Spleen (tissue), 7 donors: ENCODE measurements around the gene ASGR2.

Experiments
- POLR2A ChIP-seq, 3 donors: fragments of 450-650 bp; IDR thresholded peaks; one replicate each; pipeline ENCODE4 v1.5.1; 2017; ENCODE audit warnings: antibody characterized with exemption in 3 of 3, mild to moderate bottlenecking in 1 of 3
- TF ChIP-seq, protein P1 (sequence below), 11 experiments: fragments of 200-600 bp in 7 of 11; fragments of 450-650 bp in 4 of 11; sonication (generic) in 4 of 11; IDR thresholded peaks in 8 of 11; conservative IDR thresholded peaks in 3 of 11; 1 replicate in 7 of 11; 2 replicates in 4 of 11; pipeline versions ENCODE4 v1.4.0 to v1.8.0; 2016 to 2021; ENCODE audit warnings: antibody characterized with exemption in 11 of 11, inconsistent platforms in 4 of 11, mild to moderate bottlenecking in 1 of 11
- donor health status: DM: no; HTN: no; CAD: no; lungs with moderate emphysema.
- donor health status: DM: no; HTN: no; CAD: no.
- donor health status: DM: no; HTN: no; CAD: no.

DNA sequence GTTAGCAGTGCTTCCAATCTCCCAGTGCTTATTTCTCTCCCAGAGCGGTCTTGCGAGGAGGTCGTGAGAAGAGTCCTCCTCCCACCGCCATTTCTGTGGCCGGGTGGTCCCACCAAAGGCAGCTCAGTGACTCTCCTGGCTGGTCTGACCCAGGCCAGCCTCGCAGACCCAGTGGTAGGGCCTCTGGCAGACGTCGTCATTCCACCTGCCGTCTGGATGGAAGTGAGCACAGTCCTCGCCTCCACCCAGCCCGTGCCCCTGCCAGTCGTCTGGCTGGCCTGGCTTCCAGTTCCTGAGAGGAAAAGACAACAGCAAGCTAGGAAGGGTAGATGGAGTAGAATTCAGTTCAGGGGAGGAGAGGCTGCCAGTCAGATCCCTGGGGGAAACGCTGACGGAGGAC, 39.7 kb downstream of the ASGR2 start:
- no peak for TF ChIP-seq POLR2A (IDR thresholded peaks at IDR 0.05)
- TF ChIP-seq, protein P1, sequence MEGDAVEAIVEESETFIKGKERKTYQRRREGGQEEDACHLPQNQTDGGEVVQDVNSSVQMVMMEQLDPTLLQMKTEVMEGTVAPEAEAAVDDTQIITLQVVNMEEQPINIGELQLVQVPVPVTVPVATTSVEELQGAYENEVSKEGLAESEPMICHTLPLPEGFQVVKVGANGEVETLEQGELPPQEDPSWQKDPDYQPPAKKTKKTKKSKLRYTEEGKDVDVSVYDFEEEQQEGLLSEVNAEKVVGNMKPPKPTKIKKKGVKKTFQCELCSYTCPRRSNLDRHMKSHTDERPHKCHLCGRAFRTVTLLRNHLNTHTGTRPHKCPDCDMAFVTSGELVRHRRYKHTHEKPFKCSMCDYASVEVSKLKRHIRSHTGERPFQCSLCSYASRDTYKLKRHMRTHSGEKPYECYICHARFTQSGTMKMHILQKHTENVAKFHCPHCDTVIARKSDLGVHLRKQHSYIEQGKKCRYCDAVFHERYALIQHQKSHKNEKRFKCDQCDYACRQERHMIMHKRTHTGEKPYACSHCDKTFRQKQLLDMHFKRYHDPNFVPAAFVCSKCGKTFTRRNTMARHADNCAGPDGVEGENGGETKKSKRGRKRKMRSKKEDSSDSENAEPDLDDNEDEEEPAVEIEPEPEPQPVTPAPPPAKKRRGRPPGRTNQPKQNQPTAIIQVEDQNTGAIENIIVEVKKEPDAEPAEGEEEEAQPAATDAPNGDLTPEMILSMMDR (IDR thresholded peaks at IDR 0.05 in 8 of 11, conservative IDR thresholded peaks at IDR 0.05 in 3 of 11): no peak
